Measurements from ENCODE around the gene DGCR2.

DNA sequence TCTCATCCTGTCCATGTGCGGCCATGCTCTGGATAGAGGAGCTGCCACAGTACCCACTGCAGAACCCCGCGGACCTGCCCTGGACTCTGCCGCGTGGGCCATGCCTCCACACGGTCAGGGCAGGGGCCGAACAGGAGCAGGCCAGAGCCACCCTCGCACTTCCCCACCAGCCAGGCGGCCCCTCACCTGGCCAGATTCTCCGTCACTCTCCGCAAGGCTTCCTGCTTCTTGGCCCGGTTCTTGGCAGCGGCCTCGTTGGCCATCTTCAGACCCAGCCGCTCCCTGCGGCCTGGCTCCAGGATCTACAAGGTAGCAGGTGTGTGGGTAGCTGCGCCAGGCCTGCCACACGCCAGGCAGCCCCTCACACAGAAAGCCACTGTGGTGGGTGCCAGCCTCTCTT lies 12.7 kb upstream of the DGCR2 start:
- TF ChIP-seq GATA3 (IDR thresholded peaks at IDR 0.05; ENCODE audit: low read depth, low read length) = no peak
- no peak for TF ChIP-seq GATA2 (IDR thresholded peaks at IDR 0.05; ENCODE audit: low read depth, low read length)
